ENCODE results near the gene BCCIP.
A peak's percentile ranks its signal among the peaks of the same experiment; 100 is the strongest.

BCCIP gene

DNA sequence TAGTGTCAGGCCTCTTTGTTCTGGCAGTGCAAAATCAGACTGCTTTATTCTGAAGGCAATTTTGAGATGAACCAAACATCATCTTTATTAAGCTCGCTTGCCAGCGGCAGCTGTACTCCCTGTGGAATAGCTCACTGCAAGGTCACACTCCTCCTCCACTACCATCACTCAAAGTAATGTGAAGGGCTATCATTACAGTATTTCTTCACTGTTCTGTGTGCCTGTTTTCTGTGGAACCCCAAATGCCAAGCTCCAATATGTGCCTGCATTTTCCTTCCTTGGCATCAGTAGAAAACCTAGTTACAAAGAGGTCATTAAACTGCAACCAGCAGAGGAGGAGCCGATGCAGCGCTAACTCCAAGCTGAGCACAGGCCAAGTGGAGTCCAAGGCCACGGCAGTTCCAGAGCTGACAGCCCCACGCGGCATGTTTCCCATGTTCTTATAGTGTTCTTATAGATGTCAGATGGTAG is 21.4 kb downstream of the BCCIP start:
- no peak for DNase-seq (ENCODE audit: low spot score)

DNA sequence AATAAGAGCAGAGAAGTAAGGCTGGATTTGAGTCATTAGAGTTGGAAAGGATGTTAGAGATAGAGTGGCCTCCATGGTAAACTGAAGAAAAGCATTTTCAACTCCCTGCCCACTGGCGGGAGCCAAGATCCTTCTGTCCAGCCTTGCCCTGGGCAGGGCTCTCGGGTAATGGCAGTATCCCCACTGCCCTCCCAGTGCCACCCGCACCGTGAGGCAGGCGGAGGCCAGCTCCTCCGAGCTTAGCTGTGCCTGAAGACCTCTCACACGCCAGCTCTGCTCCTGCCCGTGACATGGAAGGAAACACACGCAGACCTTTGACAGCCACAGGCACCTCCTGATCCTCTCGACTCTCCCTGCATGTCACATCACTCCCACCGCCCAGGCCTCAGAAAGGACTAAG is 22.3 kb downstream of the BCCIP start:
- DNase-seq (ENCODE audit: low spot score) = no peak

- no peak for DNase-seq (ENCODE audit: low spot score)
Observed at GRCh38 chr10:125846894-125847293, 23.5 kb downstream of the BCCIP start.

DNA sequence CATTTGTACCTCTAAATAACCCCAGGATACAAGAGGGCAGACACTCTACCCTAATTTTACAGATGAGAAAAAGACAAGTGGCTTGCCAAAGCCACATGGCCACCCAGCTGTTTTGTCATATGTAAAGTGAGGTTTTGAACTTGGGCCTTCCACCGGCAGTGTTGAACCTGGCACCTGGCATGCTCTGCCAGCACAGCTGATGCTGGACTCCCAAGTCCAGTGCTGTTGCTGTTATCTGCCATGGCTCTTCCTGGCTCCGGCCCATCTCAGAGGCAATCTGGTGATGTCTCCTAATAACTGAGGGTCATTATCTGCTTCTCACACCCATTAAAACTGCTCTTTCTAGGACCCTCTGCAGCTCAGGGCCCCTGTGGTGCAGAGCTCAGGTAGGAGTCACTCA is 25.0 kb downstream of the BCCIP start:
- no peak for DNase-seq (ENCODE audit: low spot score)

DNA sequence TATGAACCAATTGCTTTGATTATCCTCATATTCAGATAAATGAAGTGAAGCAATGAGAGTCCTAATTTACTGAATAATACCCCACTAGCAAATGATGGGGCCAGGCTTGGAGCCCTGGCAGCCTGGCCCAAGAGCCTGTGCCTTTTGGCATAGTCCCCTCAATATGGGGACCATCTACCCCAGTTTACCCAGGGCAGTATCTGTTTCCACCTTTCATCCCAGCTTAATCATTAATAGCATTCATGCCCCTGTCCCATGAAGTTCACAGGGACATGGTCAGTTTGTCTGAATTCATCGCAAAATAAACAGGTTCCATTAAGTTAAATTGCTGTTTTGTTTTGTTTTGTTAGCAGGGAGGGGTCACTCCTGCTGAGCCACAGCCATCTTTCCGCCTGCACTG is 25.5 kb downstream of the BCCIP start:
- DNase-seq (ENCODE audit: low spot score) = no peak

- no peak for DNase-seq (ENCODE audit: low spot score)
Observed at GRCh38 chr10:125849448-125849847, 26.1 kb downstream of the BCCIP start.

- no peak for DNase-seq (ENCODE audit: low spot score)
Observed at GRCh38 chr10:125850766-125851731, 27.7 kb downstream of the BCCIP start.

GRCh38 chr10:125852487-125852886 is 29.1 kb downstream of the BCCIP start:
- DNase-seq (ENCODE audit: low spot score) = no peak

DNA sequence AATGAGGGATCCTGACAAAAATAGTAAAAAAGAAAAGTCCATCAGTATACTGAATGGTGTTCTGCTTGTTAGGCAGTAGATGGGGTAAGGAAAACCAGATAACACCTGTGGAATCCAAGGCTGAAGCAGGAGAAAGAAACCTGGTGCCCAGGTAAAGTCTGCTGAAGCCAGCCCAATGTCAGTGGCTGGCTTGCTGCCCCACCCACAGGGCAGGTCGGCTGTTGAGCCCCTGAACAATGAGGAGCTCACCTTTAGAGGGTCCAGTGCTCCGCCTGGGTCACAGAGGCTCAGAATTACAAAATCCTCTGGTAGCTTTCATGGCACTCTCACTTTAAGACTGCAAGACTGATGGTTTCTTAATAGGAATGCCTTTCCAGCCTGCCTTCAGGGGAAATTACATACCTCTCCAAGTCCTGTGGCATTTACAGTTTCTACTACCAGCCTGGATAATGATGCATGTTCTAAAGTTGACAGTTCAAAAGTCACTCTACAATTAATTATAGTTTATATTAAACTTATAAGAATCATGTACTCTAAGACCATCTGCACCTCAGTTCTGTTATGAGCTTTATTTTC is 33.9 kb downstream of the BCCIP start:
- DNase-seq (ENCODE audit: low spot score) = no peak

GRCh38 chr10:125859128-125859817 is 35.9 kb downstream of the BCCIP start:
- no peak for DNase-seq (ENCODE audit: low spot score)

- DNase-seq (ENCODE audit: low spot score) = no peak
Observed at GRCh38 chr10:125865120-125865519, 41.8 kb downstream of the BCCIP start.

DNA sequence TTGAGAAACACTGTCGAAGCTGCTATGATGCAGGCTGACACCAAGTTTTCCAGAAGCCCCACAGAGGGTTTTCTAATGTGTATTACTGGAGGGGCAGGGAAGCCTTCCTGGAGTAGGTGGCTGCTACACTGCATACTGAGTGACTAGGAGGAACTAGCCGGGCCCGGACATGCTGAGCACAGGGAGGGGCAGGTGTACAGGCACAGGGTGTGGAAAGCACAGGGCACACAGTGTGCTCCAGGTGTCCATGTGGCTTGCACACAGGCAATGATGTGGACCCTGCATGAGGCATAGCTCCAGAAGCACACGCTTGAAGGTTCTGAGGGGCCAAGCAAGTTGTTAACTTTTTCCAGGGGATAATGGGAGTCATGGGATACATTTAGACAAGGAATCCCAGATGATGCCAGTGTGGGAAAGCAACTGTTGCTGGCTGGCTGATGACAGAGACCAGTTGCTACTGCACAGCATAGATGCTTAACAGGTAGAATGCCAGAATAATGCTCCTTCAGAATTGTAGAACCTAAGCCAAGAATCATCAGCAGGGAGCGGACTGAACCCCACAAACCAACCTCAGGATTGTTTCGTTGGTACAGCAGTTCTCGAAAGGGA is 43.2 kb downstream of the BCCIP start:
- no peak for DNase-seq (ENCODE audit: low spot score)

GRCh38 chr10:125868372-125868975 is 45.1 kb downstream of the BCCIP start:
- peak; percentile 26 for DNase-seq (ENCODE audit: low spot score)

DNA sequence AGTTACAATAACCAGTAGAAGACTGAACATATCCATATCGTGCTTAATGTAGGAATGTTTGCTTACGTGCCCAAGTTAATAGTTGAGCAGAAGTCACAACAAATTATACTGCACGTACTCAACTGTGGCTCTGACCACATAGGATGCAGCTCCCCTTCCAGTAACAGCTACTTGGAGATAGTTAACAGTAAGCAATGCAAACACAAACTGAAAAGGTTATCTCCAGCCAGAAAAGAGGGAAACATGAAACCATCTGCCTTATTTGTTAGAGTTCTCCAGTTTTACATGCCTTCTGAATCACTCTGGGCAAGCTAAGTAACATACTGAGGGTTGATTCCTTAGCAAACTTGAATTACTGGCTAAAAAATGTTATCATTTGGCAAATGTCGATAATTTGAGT is 48.0 kb downstream of the BCCIP start:
- no peak for DNase-seq (ENCODE audit: low spot score)

- DNase-seq (ENCODE audit: low spot score) = no peak
Observed at GRCh38 chr10:125878957-125879835, 55.9 kb downstream of the BCCIP start.

DNA sequence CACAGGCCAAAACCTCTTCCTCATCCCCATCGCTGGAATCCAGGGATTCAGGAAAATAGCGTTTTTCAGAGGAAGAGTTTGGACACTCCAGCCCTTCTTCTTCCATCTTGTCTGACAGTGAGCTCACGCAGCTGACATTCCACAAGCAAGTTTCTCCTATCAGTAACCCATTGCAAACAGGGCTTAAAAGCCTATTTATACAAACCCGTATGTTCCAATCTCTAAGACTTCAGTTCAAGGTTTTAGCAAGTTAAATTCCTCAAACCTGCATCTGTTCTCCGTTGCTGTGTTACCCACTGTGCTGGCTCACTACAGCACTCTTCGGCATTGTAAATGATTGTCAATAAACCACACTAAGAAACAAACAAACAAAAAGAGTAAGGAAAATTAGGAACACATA is 57.4 kb downstream of the BCCIP start:
- no peak for DNase-seq (ENCODE audit: low spot score)

GRCh38 chr10:125881192-125881591 is 57.8 kb downstream of the BCCIP start, which contains the start of gene DHX32:
TSS of gene DHX32 (minus strand) at chr10:125881292. CDS start at chr10:125880824, 468 bp downstream.
- DNase-seq (ENCODE audit: low spot score) = no peak

DNA sequence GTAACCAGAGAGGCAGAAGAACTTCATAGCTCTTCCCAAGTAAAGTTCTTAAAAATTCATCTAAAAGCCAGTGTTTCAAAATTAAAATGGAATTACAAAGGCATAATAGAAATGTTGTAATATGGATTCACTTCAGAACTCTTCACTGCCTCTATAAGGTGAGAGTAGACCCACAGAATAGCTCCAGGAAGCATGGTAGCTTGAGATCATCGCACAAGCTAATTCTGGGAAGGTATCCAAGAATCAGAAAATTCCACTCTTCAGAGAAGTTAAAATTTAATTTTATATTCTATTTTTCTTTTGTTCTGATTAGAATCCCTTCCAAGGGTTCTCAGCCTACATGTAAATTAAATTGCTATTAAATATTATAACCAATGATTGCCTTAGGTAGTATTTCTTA is 59.2 kb downstream of the BCCIP start:
- DNase-seq (ENCODE audit: low spot score) = no peak

DNA sequence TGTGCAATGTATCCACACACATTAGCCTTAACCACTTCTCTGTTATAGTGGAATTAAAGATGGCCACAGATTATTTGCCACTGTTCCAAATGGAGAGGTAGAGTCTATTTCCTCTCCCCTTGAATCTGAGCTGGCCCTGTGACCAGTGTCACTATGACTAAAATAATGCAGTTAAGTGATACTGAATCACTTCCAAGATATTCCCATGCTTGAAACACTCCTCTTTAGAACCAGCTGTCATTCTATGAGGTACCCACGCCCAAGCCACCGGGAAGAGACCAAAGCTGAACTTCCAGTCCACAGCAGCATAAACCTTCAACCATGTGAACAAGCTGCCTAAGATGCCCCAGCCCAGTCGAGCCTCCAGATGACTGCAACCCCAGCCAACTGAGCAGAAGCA is 59.9 kb downstream of the BCCIP start:
- DNase-seq (ENCODE audit: low spot score) = no peak

All from activated CD4-positive, alpha-beta T cell treated with anti-CD3 and anti-CD28 coated beads, Interleukin-2, Interleukin-4, amounts not matched to agents 100 ng/mL and 50 ng/mL, durations not matched to agents 16 hours and 8 hours (primary cell).